Activated CD8-positive, alpha-beta T cell treated with anti-CD3 and anti-CD28 coated beads for 36 hours (primary cell): ENCODE measurements around the gene CDC23. TPM values are rescaled to one million over a fixed set of nuclear protein-coding genes. Genes with fewer than 3 reads are reported as not detected.
"Not testable (repeated sequence)": the region's sequence is repeated elsewhere in the genome, so short reads cannot be mapped to it uniquely, and the experiment has no call there.

Experiments
- ATAC-seq: fragments of 200-7000 bp; cut with Tn5 transposase; one replicate; pipeline ENCODE4 v1.10.0; 2021; ENCODE audit warnings: mild to moderate bottlenecking, moderate library complexity
- CTCF ChIA-PET: fragments of 350-600 bp; sonication (Branson Sonifier 250); formaldehyde crosslinking; loops from one replicate; lab custom pipeline; 2021; ENCODE audit warnings: antibody characterized with exemption; lab: Charles Lee
- POLR2A ChIA-PET: fragments of 350-600 bp; sonication (Branson Sonifier 250); formaldehyde crosslinking; loops from one replicate; lab custom pipeline; 2021; ENCODE audit warnings: antibody characterized with exemption; lab: Charles Lee
- DNase-seq: peaks from one replicate; pipeline ENCODE4 v3.0.0-alpha.2; 2020
- H3K27ac Mint-ChIP-seq: one replicate; pipeline ENCODE4 v1.8.0; 2021; ENCODE audit warnings: mild to moderate bottlenecking, mixed read lengths
- H3K27me3 Mint-ChIP-seq: one replicate; pipeline ENCODE4 v1.8.0; 2021; ENCODE audit warnings: mixed read lengths
- H3K36me3 Mint-ChIP-seq: one replicate; pipeline ENCODE4 v1.8.0; 2021; ENCODE audit warnings: low read depth, mixed read lengths
- H3K4me1 Mint-ChIP-seq: one replicate; pipeline ENCODE4 v1.8.0; 2021; ENCODE audit warnings: low read depth, mixed read lengths
- H3K4me3 Mint-ChIP-seq: one replicate; pipeline ENCODE4 v1.8.0; 2021; ENCODE audit warnings: mild to moderate bottlenecking, moderate library complexity, mixed read lengths
- H3K9me3 Mint-ChIP-seq: one replicate; pipeline ENCODE4 v1.8.0; 2021; ENCODE audit warnings: mixed read lengths
- CTCF ChIP-seq: fragments of 200-600 bp; IDR thresholded peaks from one replicate; pipeline ENCODE4 v1.8.0; 2022; ENCODE audit warnings: antibody characterized with exemption, mild to moderate bottlenecking
- intact Hi-C: fragments of 100-400 bp; cut with micrococcal nuclease; formaldehyde crosslinking; loops from one replicate; pipeline ENCODE4 v1.10.0; 2022
- total RNA-seq, 2 experiments: library from RNA; stranded (reverse); gene quantifications; one replicate each; pipeline ENCODE4 v1.2.3, GENCODE V29; 2021

The CDC23 gene
- total RNA-seq, 2 experiments from 2014 or later = 40.4 to 43.8 TPM

- intact Hi-C loops = no loop called here
- DNase-seq = no peak
- CTCF ChIA-PET = interaction anchor here (1.3 to 2.9 kb wide), 4 partner anchors 16 to 114 kb away, joined by 4 to 13 read pairs (median 10); no protein-coding TSS in a partner anchor
- no peak overlapping the region for H3K27ac Mint-ChIP-seq
- no peak overlapping the region for H3K4me3 Mint-ChIP-seq
- TF ChIP-seq CTCF = no peak
- POLR2A ChIA-PET = interaction anchor here (0.7 kb wide), 1 partner anchor 10 kb away, joined by 4 read pairs; the partner anchor contains the start of gene NME5
- no peaks in the 10 kb centered on the region for H3K9me3 Mint-ChIP-seq
- no peaks in the 10 kb centered on the region for H3K27me3 Mint-ChIP-seq
- H3K36me3 Mint-ChIP-seq = no peaks in the 10 kb centered on the region
- no peak for ATAC-seq
- no peaks in the 10 kb centered on the region for H3K4me1 Mint-ChIP-seq
These were observed 63.6 kb downstream of the CDC23 start for GRCh38 chr5:138149530-138149929.

GRCh38 chr5:138148811-138149210 is 64.3 kb downstream of the CDC23 start:
- no peaks in the 10 kb centered on the region for H3K27me3 Mint-ChIP-seq
- ATAC-seq (no peak), DNase-seq (no peak)
- H3K27ac Mint-ChIP-seq = no peak overlapping the region
- no peak overlapping the region for H3K4me3 Mint-ChIP-seq
- no peaks in the 10 kb centered on the region for H3K36me3 Mint-ChIP-seq
- POLR2A ChIA-PET = interaction anchor here (0.6 kb wide), 1 partner anchor 80 kb away, joined by 3 read pairs; no protein-coding TSS in a partner anchor
- intact Hi-C loops = no loop called here
- no peaks in the 10 kb centered on the region for H3K4me1 Mint-ChIP-seq
- no peak for TF ChIP-seq CTCF
- no peaks in the 10 kb centered on the region for H3K9me3 Mint-ChIP-seq
- CTCF ChIA-PET = interaction anchor here (0.6 to 1.6 kb wide), 3 partner anchors 80 to 370 kb away, joined by 3 to 9 read pairs (median 4); no protein-coding TSS in a partner anchor

- H3K27me3 Mint-ChIP-seq, intact Hi-C loops, H3K9me3 Mint-ChIP-seq, H3K4me3 Mint-ChIP-seq, H3K27ac Mint-ChIP-seq, H3K4me1 Mint-ChIP-seq, ATAC-seq, H3K36me3 Mint-ChIP-seq, POLR2A ChIA-PET, DNase-seq: not testable (repeated sequence)
- CTCF ChIA-PET = interaction anchor here (0.8 to 1.8 kb wide), 4 partner anchors 10 to 75 kb away, joined by 4 to 8 read pairs (median 4); no protein-coding TSS in a partner anchor
These were observed 69.5 kb downstream of the CDC23 start for GRCh38 chr5:138143578-138143977.

DNA sequence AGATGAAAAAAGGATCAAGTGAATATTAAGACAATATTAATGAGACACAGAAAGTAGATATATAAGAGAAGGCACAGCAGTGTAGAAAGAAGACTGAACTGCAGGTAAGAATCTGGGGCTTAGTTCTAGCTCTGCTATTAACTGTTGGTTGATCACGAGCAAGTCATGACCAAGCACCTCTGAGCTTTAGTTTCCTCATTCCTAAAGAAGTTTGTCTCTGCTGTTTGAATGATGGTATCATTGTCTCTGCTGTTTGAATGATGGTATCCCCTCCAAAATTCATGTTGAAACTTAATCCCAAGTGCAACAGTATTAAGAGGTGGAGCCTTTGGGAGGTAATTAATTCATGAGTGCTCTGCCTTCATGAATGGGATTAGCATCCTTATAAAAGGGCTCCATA is 71.4 kb downstream of the CDC23 start:
- peaks cover 13% of the 10 kb centered on the region for H3K27me3 Mint-ChIP-seq

DNA sequence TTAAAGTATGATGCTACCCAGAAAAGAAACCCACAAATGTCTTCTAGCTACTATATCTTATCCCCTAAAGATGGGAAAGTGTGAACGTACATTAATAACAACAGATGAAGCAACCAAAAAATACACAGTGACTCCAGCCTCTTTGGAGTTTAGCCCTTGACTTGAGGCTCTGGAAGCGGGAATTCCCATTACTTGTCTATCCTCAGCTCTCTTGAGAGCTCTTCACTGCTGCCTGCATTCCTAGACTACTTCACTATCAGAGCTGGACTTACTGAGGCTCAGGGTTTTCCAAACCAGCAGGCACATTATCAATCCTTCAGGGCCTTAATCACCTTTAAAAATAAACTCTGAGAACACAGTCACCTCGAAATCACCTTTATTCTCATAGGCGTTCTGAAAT is 72.9 kb downstream of the CDC23 start:
- intact Hi-C loops = no loop called here
- Mint-ChIP-seq H3K27me3 (peaks cover 13% of the 10 kb centered on the region), H3K4me3 (no peak overlapping the region), H3K4me1 (peaks cover 4% of the 10 kb centered on the region), H3K27ac (no peak overlapping the region), H3K9me3 (no peaks in the 10 kb centered on the region), H3K36me3 (no peaks in the 10 kb centered on the region)
- no peak for TF ChIP-seq CTCF
- ChIA-PET POLR2A (interaction anchor here (0.6 kb wide), 1 partner anchor 240 kb away, joined by 3 read pairs; no protein-coding TSS in a partner anchor), CTCF (interaction anchor here (0.7 to 2.0 kb wide), 6 partner anchors 10 to 361 kb away, joined by 3 to 8 read pairs (median 5); no protein-coding TSS in a partner anchor)
- ATAC-seq (no peak), DNase-seq (no peak)

More for the DNA sequence above, 71.4 kb downstream of the CDC23 start:
- no peak overlapping the region for H3K27ac Mint-ChIP-seq
- intact Hi-C loops = no loop called here
- ATAC-seq (no peak), DNase-seq (no peak)
- CTCF ChIA-PET = interaction anchor here (0.6 kb wide), 1 partner anchor 72 kb away, joined by 3 read pairs; no protein-coding TSS in a partner anchor
- H3K9me3 Mint-ChIP-seq = no peaks in the 10 kb centered on the region
- no peak for TF ChIP-seq CTCF
- H3K4me1 Mint-ChIP-seq = peaks cover 4% of the 10 kb centered on the region
- H3K36me3 Mint-ChIP-seq = no peaks in the 10 kb centered on the region
- no peak overlapping the region for H3K4me3 Mint-ChIP-seq
- POLR2A ChIA-PET = interaction anchor here (0.5 to 1.0 kb wide), 2 partner anchors 45 to 1776 kb away, joined by 3 to 4 read pairs; no protein-coding TSS in a partner anchor
